Gastroesophageal sphincter (tissue), 4 donors: ENCODE data around the gene EPDR1. TPM values are rescaled to one million over a fixed set of nuclear protein-coding genes. Genes with fewer than 3 reads are reported as not detected.

Experiments used
- ATAC-seq: fragments of 150-250 bp; one replicate; pipeline ENCODE4 v1.9.1; 2016; ENCODE audit warnings: mild to moderate bottlenecking, moderate library complexity
- H3K27ac ChIP-seq, 4 donors: fragments of 200-600 bp; sonication (generic) in 3 of 4; 1 replicate in 3 of 4; 2 replicates in 1 of 4; pipeline ENCODE4 v1.5.1; 2016 to 2019
- H3K27me3 ChIP-seq: fragments of 200-600 bp; sonication (generic); one replicate; pipeline ENCODE4 v1.5.1; 2019
- H3K36me3 ChIP-seq, 2 donors: fragments of 200-600 bp; sonication (generic); one replicate each; pipeline ENCODE4 v1.5.1; 2019; ENCODE audit warnings: control low read depth in 1 of 2
- H3K4me1 ChIP-seq, 3 donors: fragments of 200-600 bp; sonication (generic); 1 replicate in 2 of 3; 2 replicates in 1 of 3; pipeline ENCODE4 v1.5.1; 2016 to 2019; ENCODE audit warnings: control low read depth in 2 of 3
- H3K4me3 ChIP-seq, 2 donors: fragments of 200-600 bp; sonication (generic); one replicate each; pipeline ENCODE4 v1.5.1; 2019; ENCODE audit warnings: mild to moderate bottlenecking in 1 of 2, moderate library complexity in 1 of 2
- H3K9me3 ChIP-seq, 3 donors: fragments of 200-600 bp; sonication (generic); one replicate each; pipeline ENCODE4 v1.5.1; 2017 to 2019; ENCODE audit warnings: control low read depth in 2 of 3
- EP300 ChIP-seq: sonication (generic); formaldehyde crosslinking; IDR thresholded peaks from one replicate; pipeline ENCODE4 v1.6.1; 2017; ENCODE audit warnings: antibody characterized with exemption, mild to moderate bottlenecking
- POLR2A ChIP-seq, 2 donors: fragments of 450-650 bp; IDR thresholded peaks; one replicate each; pipeline ENCODE4 v1.6.1; 2017; ENCODE audit warnings: antibody characterized with exemption in 2 of 2, mild to moderate bottlenecking in 2 of 2, moderate library complexity in 1 of 2
- POLR2AphosphoS5 ChIP-seq: sonication (generic); formaldehyde crosslinking; IDR thresholded peaks from one replicate; pipeline ENCODE4 v1.6.1; 2017; ENCODE audit warnings: antibody characterized with exemption
- WGBS, 2 donors: methylation state at CpG; one replicate each; pipeline ENCODE4 v1.1.5; 2018; ENCODE audit warnings: low coverage in 1 of 2; 5-methylcytosine and 5-hydroxymethylcytosine counted together
- total RNA-seq, 4 donors: library from RNA; depleted of rRNA; stranded (reverse); fragments of >200 nt; gene quantifications; one replicate each; pipeline ENCODE4 v1.1.0, GENCODE V29; 2016
- TF ChIP-seq, protein P1 (sequence below), 4 experiments: fragments of 200-600 bp in 2 of 4; fragments of 450-650 bp in 2 of 4; sonication (generic) in 1 of 4; IDR thresholded peaks; one replicate each; pipeline ENCODE4 v1.5.1; 2017 to 2019; ENCODE audit warnings: antibody characterized with exemption in 4 of 4, mild to moderate bottlenecking in 2 of 4, moderate library complexity in 2 of 4

Gene EPDR1
- total RNA-seq, 4 donors from 2014 or later, result 14.3 to 43.8 (median 19.0) TPM

DNA sequence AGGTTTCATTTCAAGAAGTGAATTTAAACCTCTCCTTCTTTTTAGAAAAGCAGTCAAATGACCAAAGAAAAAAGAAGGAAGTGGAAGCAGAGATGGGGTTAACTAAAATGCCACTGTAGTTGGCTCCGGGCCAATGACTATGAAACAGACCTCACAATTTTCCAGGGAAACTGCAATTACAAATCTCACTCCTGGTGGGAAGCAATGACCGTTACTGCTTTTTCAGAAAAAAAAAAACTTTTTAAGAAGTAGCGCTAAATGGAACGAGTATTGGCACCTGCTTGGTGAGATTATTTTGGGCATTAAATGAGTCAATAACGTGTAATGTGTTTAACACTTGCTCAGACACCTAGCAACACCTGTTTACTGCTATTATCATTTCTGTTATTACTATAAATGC is 5.0 kb upstream of the EPDR1 start:
- 10 to 32% methylated on average over 5 of the region's 5 CpGs for WGBS, 2 donors
- Histone ChIP-seq H3K4me1 (peaks cover 0 to 37% (median 5%) of the 10 kb centered on the region in 3 donors), H3K27me3 (peaks cover 23% of the 10 kb centered on the region), H3K4me3 (peak overlapping the region in 1 of 2 donors; percentile 61), H3K27ac (peak overlapping the region in 2 of 4 donors; percentile 81 to 85), H3K9me3 (no peaks in the 10 kb centered on the region), H3K36me3 (no peaks in the 10 kb centered on the region)
- no peak for ATAC-seq
- TF ChIP-seq POLR2AphosphoS5 (no peak), EP300 (no peak), POLR2A (IDR thresholded peaks at IDR 0.05) (no peak)
- TF ChIP-seq, protein P1, sequence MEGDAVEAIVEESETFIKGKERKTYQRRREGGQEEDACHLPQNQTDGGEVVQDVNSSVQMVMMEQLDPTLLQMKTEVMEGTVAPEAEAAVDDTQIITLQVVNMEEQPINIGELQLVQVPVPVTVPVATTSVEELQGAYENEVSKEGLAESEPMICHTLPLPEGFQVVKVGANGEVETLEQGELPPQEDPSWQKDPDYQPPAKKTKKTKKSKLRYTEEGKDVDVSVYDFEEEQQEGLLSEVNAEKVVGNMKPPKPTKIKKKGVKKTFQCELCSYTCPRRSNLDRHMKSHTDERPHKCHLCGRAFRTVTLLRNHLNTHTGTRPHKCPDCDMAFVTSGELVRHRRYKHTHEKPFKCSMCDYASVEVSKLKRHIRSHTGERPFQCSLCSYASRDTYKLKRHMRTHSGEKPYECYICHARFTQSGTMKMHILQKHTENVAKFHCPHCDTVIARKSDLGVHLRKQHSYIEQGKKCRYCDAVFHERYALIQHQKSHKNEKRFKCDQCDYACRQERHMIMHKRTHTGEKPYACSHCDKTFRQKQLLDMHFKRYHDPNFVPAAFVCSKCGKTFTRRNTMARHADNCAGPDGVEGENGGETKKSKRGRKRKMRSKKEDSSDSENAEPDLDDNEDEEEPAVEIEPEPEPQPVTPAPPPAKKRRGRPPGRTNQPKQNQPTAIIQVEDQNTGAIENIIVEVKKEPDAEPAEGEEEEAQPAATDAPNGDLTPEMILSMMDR (IDR thresholded peaks at IDR 0.05), result no peak

DNA sequence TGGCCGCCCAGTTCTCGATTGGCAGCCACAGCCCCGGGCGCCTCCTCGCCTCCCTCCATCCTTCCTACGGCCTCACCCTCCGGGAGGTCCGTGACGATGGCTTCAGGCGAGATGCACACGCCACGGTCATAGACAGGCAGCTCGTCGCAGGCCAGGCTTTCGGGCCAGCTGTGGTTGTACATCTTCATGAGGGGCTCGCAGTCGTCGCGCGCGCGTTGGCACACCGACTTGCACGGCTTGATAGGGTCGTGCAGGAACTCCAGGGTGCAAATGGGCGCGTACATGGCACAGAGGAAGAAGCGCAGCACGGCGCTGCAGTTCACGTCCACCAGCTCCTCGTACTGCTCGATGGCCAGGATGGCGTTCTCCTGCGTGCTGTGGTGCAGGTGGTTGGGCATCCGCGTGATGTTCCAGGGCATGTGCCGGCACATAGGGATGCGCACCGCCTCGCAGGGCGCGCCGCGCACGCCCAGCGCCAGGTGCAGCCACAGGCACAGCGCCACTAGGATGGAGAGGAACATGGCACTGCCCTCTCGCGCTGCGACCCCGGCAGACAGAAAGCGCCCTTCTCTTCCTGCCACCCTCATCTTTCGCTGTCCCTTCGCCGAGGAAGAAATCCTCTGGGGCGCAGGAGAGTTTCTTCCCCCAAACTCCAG is 4.3 kb upstream of the EPDR1 start:
- peak overlapping the region in 3 of 4 donors; percentile 70 to 85 (median 81) for H3K27ac ChIP-seq
- H3K4me1 ChIP-seq, result peaks cover 0 to 42% (median 5%) of the 10 kb centered on the region in 3 donors
- H3K4me3 ChIP-seq, result peak overlapping the region; percentile 21 to 61
- no peaks in the 10 kb centered on the region for H3K9me3 ChIP-seq
- peak; percentile 16 for ATAC-seq
- H3K36me3 ChIP-seq, result no peaks in the 10 kb centered on the region
- H3K27me3 ChIP-seq, result peaks cover 30% of the 10 kb centered on the region
- WGBS, 2 donors, result 14 to 15% methylated on average over 4 to 27 of the region's 57 CpGs
- TF ChIP-seq POLR2A (IDR thresholded peaks at IDR 0.05) (no peak), EP300 (no peak), POLR2AphosphoS5 (no peak)
- TF ChIP-seq, protein P1 (IDR thresholded peaks at IDR 0.05), result no peak

DNA sequence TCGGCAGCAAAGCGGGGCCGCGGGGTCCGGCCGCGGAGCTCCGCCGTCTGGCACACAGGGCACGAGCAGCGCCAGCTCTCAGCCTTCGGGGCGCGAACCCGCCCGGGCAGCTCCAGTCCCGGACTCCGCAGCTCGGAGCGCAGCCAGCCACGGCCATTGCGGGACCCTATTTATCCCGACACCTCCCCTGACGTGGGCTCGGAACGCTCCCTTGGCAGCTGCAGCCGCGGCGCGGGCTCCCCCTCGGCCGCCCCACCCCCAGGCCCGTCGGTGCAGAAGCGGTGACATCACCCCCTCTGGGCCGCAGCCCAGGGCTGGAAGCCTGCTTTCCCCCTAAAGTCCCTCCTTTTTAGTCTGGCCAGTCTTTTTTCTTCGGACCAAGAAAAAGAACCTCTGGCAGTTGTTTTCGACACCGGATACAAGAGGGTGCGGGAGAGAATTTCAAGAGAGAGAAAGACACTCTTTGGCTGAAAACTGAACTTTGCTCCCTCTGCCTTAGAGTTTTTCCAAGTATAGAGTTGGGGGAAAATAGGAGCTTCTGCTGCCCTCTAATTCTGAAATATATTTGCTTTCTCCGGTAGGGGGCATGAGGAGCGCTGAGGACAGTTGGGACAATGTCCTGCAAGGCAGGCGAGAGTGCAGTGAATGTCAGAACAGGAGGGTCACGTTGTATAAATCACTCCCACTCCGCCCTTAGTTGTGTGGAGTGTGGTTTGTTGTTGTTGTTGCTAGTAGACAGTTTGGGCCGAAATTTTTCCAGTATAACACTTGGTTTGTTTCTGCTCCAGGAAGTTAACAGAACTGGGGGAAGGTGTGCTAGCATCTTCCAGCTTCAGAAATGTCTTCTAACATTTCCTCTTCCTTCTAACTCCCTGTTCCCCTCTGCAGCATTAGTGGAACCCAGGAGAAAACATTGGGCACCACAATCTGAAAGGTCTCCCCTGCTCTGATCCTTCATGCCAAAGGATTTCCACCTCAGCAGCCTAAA is 3.5 kb upstream of the EPDR1 start, which contains the start of gene SFRP4:
TSS of gene SFRP4 (minus strand) at position 145 of the 988 bp plus-strand sequence. CDS start 280 bp downstream, outside the sequence.
- Histone ChIP-seq H3K36me3 (no peaks in the 10 kb centered on the region), H3K27me3 (peaks cover 33% of the 10 kb centered on the region), H3K9me3 (no peaks in the 10 kb centered on the region), H3K4me1 (peaks cover 0 to 50% (median 5%) of the 10 kb centered on the region in 3 donors), H3K27ac (peak within 1 kb of the TSS in 3 of 4 donors; percentile 70 to 85 (median 81)), H3K4me3 (peak within 1 kb of the TSS; percentile 21 to 61)
- WGBS, 2 donors, result 7 to 19% methylated on average over 3 of the region's 46 CpGs
- ATAC-seq, result peak; percentile 82
- TF ChIP-seq, protein P1 (IDR thresholded peaks at IDR 0.05), result peak; percentile 21 to 71 (median 66)
- TF ChIP-seq POLR2A (IDR thresholded peaks at IDR 0.05) (no peak), POLR2AphosphoS5 (peak; percentile 24), EP300 (no peak)

DNA sequence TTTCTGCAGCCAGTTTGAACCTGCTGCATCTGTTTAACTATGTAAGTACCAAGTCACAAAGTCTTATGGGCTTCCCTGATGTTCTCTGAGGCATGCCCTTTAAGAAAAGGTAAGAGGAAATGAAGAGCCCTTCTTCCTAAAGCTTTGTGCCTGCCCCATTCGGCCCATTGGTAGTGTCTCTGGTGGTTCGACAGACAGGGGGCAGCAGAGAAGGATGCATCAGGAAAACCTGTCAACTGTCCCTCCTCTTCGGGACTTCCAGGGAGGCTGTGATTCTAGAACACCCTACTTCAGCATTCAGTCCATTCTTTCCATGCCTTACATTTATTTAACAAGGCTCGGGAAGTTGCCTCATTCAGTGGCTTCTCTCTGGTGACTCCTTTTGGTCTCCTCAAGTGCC is 1.9 kb upstream of the EPDR1 start:
- 70 to 85% methylated on average over 3 to 4 of the region's 4 CpGs for WGBS, 2 donors
- ATAC-seq, result no peak
- Histone ChIP-seq H3K4me3 (no peak overlapping the region), H3K4me1 (peaks cover 0 to 58% (median 5%) of the 10 kb centered on the region in 3 donors), H3K9me3 (no peaks in the 10 kb centered on the region), H3K27ac (no peak overlapping the region), H3K36me3 (no peaks in the 10 kb centered on the region), H3K27me3 (peaks cover 33% of the 10 kb centered on the region)
- TF ChIP-seq EP300 (no peak), POLR2AphosphoS5 (no peak), POLR2A (IDR thresholded peaks at IDR 0.05) (no peak)
- TF ChIP-seq, protein P1 (IDR thresholded peaks at IDR 0.05), result no peak
